GM12873 (cell line): ENCODE results near the gene CCDC126.

Source experiments
- CTCF ChIP-seq: IDR thresholded peaks from 2 replicates; pipeline ENCODE4 v1.5.1; 2012; ENCODE audit warnings: low read depth, mild to moderate bottlenecking, moderate library complexity, low read length, control low read depth; ENCODE audit not compliant: insufficient read depth; ENCODE audit errors: missing control alignments

Gene CCDC126

GRCh38 chr7:23662124-23662983, 65.2 kb downstream of the CCDC126 start:
- TF ChIP-seq CTCF: no peak

DNA sequence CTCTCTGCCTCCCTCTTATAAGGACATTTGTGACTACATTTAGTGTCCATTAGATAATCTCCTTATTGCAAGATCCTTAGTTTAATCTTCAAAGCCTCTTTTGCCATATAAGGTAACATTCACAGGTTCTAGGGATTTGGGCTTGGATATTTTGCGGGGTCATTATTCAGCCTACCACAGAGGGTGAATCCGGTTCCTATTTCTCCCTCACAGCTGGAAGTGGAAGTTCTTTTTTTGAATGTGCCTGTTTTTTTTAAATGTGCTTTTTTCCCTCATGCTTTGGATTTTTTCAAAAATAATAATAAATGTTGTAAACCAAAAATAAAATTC, 65.8 kb downstream of the CCDC126 start:
- no peak for TF ChIP-seq CTCF

- no peak for TF ChIP-seq CTCF
Observed at GRCh38 chr7:23664122-23664521, 66.9 kb downstream of the CCDC126 start.

DNA sequence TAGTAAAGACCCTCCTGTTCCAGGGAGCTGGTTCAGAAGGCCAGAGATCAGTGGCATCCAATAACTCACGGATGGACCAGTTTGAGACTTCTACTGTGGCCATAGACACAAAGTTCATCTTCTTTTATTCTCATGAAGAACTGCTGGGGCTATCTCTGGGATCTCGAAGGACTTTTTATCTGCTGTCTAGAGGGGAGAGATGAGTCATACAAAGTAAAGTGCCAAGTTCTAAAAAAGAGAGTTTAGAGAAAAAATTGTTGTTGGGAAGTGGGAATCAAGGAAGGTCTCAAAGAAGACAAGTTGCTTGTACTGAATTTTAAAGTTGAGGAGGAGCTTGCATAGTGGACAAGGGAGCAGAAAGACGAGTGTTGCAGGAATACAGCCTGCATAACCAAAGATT, 74.9 kb downstream of the CCDC126 start:
- TF ChIP-seq CTCF: no peak

DNA sequence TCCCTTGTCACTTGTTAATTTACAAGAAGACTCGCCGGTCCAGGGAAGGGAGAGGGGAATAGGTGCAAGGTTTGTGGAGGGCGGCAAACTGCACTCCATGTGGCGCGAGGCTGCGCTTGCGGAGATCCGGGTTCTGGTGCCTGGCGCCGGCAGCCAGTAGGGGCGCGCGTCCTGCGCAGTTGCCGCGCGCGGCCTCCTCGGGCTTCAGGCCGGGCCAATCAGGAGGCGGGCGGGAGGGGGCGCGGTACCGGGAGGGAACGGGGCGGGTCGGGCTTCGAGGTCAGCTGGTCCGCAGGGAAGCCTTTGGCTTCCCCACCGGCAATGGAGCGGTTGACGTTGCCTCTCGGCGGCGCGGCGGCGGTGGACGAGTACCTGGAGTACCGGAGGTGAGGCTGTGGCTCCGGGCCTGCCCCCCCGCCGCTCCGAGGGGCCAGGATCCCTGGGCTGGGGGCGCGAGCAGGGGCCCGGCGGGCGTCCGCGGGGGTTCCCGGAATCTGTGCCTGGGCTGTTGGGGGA, 82.8 kb downstream of the CCDC126 start, which contains the start of gene FAM221A:
FAM221A (plus strand) TSS at position 302 of the 516 bp plus-strand sequence; CDS start at position 322, 20 bp downstream.
- peak; percentile 83 for TF ChIP-seq CTCF

GRCh38 chr7:23680414-23681405, 83.5 kb downstream of the CCDC126 start:
- no peak for TF ChIP-seq CTCF

GRCh38 chr7:23685731-23686130, 88.5 kb downstream of the CCDC126 start:
- TF ChIP-seq CTCF: no peak
